HG03565 (cell line): ENCODE data around the gene NR5A1.

Experiments
- ATAC-seq: cut with Tn5 transposase; IDR thresholded peaks from one replicate; pipeline ENCODE4 v1.9.1; 2021; ENCODE audit warnings: mild to moderate bottlenecking, moderate library complexity; ENCODE audit not compliant: unreplicated experiment

Gene NR5A1

DNA sequence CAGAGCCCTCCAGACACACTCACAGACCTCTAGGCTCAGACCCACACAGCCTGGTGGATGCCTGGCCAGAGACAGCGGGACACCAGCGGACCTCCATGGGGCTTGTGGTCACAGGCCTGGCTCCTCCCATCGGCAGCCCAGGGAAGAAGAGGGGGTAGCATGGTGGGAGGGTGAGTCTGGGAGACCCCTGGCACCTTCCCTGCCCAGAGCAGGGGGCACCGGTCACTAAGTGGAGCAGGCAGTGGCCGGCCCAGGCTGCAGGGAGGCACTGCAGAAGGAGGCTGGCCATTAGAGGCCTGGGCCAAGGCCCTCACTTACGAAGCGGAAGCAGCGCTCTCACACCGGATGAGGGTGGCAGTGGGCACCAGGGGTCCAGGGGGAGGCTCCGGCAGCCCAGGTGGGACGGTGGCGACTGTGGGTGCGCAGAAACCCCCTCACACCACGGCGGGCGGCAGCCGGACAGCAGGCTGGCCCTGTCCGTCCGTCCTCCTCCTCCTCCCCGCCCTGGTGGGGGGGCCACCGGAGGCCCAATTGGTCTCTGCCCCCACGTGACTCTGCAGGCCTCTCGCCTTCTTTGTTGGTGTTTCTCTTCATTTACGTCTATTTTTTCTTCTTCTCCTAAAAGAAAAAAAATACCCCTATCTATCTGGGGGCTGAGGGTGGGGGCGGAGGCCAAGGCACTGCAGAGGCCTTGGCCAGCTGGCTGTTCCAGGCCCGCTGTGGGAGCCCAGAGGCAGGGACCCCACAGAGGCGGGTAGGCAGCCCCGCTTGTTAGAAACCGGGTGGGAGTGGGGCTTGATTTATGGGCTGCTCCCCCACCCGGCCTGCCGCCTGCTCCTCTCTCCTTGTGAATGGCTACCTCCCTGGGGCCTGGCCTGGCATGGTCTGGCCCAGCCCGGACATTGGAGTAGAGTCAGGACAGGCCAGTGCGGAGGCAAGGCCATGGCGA lies at the start of gene NR5A1:
Gene NR5A1, minus strand, starts transcription at position 469 of the 949 bp plus-strand sequence. CDS start 4,004 bp downstream, outside the sequence.
- ATAC-seq = no peak

DNA sequence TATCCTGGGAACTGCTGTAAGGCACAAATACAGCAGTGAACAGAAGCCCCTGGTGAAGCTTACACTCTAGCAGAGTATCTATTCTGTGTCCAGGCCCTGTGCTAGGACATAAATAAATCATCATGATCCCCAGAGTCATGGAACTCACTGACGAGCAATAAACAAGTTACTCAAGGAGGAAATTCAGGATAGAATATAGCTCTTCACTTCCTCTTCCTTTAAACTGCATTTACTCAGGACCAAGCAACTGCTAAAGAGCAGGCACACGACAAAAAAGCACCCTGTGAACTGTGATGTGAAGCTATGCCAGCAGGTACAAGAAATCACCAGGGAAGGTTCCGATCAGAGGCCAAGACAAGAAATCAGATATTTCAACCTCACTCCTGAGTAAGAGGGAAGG lies 47.8 kb upstream of the NR5A1 start:
- ATAC-seq = no peak

DNA sequence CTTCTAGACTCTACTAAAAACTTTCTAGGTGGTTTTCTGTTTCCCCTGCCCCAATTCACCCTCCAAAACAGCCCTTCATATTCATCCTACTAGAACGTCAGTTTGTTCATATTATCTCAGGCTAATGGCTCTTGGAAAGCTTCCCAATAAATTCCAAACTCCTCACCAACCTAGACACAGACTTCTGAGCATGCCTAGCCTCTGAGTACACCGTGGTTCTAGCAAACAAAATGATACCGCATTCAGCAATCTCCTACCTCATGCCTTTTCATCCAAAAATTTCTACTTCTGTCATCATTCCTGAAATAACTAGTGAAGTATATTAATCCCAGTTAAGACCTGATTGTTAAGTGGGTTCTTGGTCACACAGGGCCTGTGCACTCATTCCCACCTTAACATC lies 46.5 kb upstream of the NR5A1 start:
- ATAC-seq = no peak

- ATAC-seq = no peak
These were observed 45.0 kb upstream of the NR5A1 start for GRCh38 chr9:124552273-124552605.

DNA sequence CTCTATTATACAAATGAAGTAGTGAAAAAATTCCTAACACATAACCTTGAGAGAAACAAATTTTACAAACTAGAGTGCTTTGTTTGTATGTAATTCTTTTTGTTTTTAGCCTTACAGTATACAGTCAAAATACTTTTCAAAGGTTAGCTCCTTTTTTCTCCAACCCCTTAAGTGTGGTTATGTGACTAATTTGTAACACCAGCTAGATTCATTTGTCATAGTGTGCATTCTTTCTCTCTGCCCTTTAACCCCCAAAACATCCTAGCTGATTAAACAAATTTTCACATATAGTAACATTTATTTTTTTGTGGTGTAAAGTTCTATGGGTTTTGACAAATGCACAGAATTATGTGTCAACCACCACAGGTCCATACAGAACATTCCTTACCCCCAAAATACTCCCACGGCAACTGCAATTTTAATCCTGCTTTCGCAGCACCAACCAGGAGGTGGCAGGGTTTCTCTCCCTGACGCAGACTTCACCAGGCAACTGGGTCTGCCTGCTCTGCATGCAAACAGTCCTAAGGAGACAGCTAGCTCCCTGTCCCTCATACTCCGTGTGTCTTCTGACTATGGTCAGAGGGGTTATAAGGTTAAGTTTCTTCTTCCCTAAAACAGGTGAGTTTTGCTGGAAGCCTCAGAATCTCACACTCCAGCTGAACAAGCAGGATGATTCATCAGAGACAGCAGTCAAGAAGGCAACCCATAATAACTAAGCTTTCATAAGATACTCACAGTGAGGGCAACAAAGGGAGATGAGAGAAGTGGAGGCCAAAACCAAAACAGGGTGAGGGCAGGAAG lies 44.5 kb upstream of the NR5A1 start:
- no peak for ATAC-seq

DNA sequence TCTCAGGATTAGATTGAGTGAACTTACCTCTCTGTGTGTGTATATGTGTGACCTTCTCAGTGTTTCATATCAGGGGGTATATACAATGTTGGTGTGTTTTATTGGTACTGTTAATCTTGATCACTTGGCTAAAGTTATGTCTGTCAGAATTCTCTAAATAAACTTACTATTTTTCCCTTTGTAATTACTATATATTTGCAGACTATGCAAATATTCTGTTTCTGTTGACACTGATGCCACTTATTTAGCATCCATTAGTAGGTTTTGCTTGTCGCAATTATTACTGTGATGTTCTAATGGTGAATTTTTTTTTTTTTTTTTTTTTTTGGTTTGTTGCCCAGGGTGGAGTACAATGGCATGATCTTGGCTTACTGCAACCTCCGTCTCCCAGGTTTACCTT lies 42.9 kb upstream of the NR5A1 start:
- no peak for ATAC-seq

DNA sequence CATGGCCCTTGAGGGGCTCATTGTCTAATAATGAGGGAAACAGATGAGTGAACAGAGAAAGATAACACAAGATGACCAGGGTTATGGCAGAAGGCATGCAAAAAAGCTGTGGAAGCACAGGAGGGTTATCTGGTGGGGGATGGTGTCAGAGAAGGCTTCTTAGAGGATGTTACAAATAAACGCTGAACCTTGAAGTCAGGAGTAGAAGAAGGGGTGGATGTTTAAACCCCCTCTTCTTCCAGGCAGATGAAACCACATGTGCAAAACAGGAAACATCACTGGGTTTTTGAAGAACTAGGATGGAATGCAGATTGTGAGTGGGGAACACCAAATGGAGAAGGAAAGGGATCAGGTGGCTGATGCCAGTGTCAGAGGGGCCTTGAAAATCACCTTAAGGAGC lies 41.8 kb upstream of the NR5A1 start:
- no peak for ATAC-seq

- ATAC-seq = no peak
These were observed 37.3 kb upstream of the NR5A1 start for GRCh38 chr9:124544535-124544934.

- ATAC-seq = no peak
These were observed 34.6 kb upstream of the NR5A1 start for GRCh38 chr9:124541824-124542223.

DNA sequence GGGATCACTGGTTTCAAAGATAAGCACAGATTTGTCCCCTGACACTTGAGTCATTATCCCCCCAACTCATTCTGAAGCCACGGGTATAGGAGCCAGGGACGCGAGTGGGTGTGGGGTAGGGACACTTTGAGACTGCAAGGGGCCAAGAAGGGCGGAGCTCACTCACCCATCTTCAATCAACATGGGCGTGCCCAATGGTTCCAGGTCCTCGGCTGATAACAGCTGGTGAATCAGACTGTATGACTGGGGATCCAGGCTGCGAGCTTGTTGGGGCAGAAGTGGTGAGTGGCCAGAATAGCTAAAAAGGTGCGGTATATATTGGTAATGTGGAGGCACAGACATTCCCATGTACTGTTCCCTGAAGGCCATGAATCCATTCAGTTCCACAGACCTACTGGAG lies 30.7 kb upstream of the NR5A1 start:
- no peak for ATAC-seq

GRCh38 chr9:124535846-124536245 lies 28.6 kb upstream of the NR5A1 start:
- ATAC-seq = no peak

- no peak for ATAC-seq
These were observed 25.7 kb upstream of the NR5A1 start for GRCh38 chr9:124532897-124533296.

GRCh38 chr9:124531115-124531514 lies 23.9 kb upstream of the NR5A1 start:
- no peak for ATAC-seq

DNA sequence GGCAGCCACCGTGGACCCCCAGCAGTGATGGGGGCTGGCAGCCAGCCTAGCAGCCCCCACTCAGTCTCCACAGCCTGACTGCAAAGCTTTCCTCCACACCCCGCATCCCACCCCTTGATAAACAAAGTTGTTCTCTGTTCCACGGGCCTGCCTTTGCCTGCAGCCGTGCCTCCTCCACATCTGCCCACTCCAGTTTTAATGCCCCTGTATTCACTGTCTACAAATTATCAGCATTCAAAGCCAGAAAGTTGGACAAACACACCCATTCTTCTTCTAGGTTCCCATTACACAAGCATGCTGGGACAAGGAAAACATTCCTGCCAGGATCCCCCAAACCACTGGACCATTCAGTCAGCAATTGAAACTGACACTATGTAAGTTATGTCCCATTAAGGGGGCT lies 23.0 kb upstream of the NR5A1 start:
- no peak for ATAC-seq

DNA sequence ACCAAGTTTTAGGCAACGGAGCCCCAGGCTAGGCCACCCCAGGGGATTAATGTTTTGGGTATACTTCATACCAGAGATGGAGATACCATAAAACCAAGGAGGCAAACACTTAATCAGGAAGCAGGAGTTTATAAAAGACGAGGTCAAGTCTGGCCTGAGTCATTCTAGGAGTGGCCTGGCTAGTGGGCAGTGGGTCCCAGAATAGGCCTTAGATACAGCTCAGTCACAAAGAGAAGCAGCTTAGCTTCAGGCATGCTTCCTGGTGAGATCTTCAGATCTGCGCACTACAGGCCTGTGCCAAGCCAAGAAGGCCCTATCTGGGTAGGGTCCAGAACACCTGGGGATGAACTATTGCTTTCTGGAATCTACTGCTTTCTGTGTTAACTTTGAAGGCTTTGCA lies 20.6 kb upstream of the NR5A1 start:
- no peak for ATAC-seq

GRCh38 chr9:124526174-124526573 lies 19.0 kb upstream of the NR5A1 start:
- ATAC-seq = no peak

GRCh38 chr9:124522121-124523098 lies 15.2 kb upstream of the NR5A1 start:
- no peak for ATAC-seq

DNA sequence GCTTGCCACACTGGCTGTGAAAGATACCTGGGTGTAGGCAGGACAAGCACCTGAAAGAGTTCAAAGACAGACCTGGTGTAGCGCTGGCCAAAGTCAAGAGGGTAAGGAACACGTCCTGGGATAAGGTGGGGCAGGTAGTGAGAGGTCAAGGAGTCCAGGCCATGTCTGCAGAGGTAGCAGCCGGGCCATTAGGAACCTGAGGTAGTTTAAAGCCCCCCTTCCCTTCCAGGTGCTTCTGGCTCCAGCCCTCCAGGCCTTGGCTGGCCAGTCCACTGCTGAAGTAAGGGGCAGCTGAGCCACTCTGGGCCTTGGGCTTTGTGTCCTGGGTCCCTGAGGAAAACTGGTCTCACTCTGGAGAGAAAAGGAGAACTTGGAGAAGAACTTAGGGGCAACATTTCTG lies 13.9 kb upstream of the NR5A1 start:
- no peak for ATAC-seq

- ATAC-seq = no peak
These were observed 13.0 kb upstream of the NR5A1 start for GRCh38 chr9:124520206-124520596.

- ATAC-seq = no peak
These were observed 10.9 kb upstream of the NR5A1 start for GRCh38 chr9:124518116-124518515.

DNA sequence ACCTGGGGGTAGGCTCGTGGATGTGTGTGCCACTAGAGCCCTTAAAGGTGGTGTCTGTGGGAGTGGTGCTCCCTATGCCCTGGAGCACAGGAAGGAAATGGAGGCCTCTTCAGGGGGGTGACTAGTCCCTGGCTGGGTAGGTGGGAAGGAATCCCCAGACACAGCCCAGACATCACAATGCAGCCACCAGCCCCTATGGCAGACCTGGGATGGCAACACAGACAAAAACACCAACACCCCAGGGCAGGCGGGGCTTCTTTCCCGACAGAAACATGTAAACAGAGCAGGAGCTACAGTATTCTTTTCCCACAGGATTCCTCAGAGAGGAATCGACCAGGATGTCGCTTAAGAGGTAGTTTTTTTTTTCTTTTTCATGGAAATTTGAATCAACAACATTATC lies 10.4 kb upstream of the NR5A1 start:
- no peak for ATAC-seq
